ENCODE data around the gene RIMS4. TPM values are rescaled to one million over a fixed set of nuclear protein-coding genes. Genes with fewer than 3 reads are reported as not detected.

RIMS4 gene
- total and polyA plus RNA-seq, 2 of the 13 experiments (the other 11 are each of a cell fraction or from before 2014, with no cell fraction given): 0.01 to 0.07 TPM

DNA sequence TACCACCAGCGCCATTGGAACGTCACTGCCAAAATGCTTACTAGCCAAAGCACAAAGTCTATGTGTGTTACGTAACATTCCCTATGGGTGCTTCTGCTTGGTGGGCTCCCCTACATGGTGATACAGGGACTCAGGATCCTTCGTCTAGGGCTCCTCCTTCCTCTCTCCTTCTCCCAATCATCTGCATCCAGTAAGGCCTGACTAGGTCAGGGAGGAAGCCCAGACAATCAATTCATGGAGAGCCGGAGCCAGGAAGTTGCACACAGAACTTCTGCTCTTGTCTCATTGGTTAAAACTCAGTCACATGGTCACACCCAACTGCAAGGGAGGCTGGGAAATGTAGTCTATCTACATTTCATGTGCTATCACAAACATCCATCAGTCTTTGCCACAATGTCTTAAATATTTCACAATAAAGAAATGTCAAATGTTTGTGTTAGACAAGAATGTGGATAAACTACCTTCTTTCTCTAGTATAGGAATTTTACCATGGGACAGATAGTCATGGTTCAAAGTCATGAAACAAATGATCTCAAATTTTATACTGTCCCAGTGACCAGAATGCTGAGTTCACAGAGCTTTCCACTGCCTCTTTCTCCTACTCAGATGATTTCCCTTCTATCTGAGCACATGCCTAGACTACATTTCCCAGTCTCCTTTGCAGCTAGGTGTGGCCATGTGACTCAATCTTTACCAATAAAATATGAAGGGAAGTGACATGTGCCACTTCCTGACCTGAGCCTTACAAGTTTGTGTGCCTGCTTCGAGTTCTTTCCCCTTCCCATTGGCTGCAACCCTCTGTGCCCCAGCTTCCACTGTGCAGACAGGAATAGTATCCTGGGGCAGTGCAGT lies 74.0 kb downstream of the RIMS4 start (continued):
- TF ChIP-seq DPF2 (CRISPR knock-in tag; IDR thresholded peaks at IDR 0.05; ENCODE audit: borderline replicate concordance, low read depth): no peak
- TF ChIP-seq, protein P1, sequence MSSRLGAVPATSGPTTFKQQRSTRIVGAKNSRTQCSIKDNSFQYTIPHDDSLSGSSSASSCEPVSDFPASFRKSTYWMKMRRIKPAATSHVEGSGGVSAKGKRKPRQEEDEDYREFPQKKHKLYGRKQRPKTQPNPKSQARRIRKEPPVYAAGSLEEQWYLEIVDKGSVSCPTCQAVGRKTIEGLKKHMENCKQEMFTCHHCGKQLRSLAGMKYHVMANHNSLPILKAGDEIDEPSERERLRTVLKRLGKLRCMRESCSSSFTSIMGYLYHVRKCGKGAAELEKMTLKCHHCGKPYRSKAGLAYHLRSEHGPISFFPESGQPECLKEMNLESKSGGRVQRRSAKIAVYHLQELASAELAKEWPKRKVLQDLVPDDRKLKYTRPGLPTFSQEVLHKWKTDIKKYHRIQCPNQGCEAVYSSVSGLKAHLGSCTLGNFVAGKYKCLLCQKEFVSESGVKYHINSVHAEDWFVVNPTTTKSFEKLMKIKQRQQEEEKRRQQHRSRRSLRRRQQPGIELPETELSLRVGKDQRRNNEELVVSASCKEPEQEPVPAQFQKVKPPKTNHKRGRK (CRISPR knock-in tag; IDR thresholded peaks at IDR 0.05): no peak
- TF ChIP-seq, protein P2, sequence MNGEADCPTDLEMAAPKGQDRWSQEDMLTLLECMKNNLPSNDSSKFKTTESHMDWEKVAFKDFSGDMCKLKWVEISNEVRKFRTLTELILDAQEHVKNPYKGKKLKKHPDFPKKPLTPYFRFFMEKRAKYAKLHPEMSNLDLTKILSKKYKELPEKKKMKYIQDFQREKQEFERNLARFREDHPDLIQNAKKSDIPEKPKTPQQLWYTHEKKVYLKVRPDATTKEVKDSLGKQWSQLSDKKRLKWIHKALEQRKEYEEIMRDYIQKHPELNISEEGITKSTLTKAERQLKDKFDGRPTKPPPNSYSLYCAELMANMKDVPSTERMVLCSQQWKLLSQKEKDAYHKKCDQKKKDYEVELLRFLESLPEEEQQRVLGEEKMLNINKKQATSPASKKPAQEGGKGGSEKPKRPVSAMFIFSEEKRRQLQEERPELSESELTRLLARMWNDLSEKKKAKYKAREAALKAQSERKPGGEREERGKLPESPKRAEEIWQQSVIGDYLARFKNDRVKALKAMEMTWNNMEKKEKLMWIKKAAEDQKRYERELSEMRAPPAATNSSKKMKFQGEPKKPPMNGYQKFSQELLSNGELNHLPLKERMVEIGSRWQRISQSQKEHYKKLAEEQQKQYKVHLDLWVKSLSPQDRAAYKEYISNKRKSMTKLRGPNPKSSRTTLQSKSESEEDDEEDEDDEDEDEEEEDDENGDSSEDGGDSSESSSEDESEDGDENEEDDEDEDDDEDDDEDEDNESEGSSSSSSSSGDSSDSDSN (CRISPR knock-in tag; IDR thresholded peaks at IDR 0.05): no peak
- TF ChIP-seq, protein P3, sequence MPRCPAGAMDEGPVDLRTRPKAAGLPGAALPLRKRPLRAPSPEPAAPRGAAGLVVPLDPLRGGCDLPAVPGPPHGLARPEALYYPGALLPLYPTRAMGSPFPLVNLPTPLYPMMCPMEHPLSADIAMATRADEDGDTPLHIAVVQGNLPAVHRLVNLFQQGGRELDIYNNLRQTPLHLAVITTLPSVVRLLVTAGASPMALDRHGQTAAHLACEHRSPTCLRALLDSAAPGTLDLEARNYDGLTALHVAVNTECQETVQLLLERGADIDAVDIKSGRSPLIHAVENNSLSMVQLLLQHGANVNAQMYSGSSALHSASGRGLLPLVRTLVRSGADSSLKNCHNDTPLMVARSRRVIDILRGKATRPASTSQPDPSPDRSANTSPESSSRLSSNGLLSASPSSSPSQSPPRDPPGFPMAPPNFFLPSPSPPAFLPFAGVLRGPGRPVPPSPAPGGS (CRISPR knock-in tag; IDR thresholded peaks at IDR 0.05): no peak
- TF ChIP-seq, protein P4, sequence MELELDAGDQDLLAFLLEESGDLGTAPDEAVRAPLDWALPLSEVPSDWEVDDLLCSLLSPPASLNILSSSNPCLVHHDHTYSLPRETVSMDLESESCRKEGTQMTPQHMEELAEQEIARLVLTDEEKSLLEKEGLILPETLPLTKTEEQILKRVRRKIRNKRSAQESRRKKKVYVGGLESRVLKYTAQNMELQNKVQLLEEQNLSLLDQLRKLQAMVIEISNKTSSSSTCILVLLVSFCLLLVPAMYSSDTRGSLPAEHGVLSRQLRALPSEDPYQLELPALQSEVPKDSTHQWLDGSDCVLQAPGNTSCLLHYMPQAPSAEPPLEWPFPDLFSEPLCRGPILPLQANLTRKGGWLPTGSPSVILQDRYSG (CRISPR knock-in tag; IDR thresholded peaks at IDR 0.05): no peak
- no peak for TF ChIP-seq ZNF670 (CRISPR knock-in tag; IDR thresholded peaks at IDR 0.05; ENCODE audit: borderline replicate concordance)
- TF ChIP-seq TCF7 (IDR thresholded peaks at IDR 0.05; ENCODE audit: low read depth): no peak
- TF ChIP-seq ZSCAN25 (CRISPR knock-in tag; IDR thresholded peaks at IDR 0.05): no peak; the same call in 1 of the 2 replicates
- TF ChIP-seq RFX3 (CRISPR knock-in tag; IDR thresholded peaks at IDR 0.05): no peak
- peak; percentile 58; the same call in 1 of the 2 replicates for TF ChIP-seq RAD51 (IDR thresholded peaks at IDR 0.05; ENCODE audit: borderline replicate concordance)
- peak; percentile 51; the same call in 1 of the 2 replicates for TF ChIP-seq NCOR1 (IDR thresholded peaks at IDR 0.05; ENCODE audit: borderline replicate concordance, low read length)
- TF ChIP-seq SRF (IDR thresholded peaks at IDR 0.05; ENCODE audit: low read depth, low read length): no peak
- no peak for TF ChIP-seq ISX (CRISPR knock-in tag; conservative IDR thresholded peaks at IDR 0.05)
- TF ChIP-seq, protein P5, sequence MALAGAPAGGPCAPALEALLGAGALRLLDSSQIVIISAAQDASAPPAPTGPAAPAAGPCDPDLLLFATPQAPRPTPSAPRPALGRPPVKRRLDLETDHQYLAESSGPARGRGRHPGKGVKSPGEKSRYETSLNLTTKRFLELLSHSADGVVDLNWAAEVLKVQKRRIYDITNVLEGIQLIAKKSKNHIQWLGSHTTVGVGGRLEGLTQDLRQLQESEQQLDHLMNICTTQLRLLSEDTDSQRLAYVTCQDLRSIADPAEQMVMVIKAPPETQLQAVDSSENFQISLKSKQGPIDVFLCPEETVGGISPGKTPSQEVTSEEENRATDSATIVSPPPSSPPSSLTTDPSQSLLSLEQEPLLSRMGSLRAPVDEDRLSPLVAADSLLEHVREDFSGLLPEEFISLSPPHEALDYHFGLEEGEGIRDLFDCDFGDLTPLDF (CRISPR knock-in tag; IDR thresholded peaks at IDR 0.05): no peak
- no peak for TF ChIP-seq ZNF782 (CRISPR knock-in tag; IDR thresholded peaks at IDR 0.05; ENCODE audit: borderline replicate concordance)
- TF ChIP-seq ZNF335 (CRISPR knock-in tag; IDR thresholded peaks at IDR 0.05): no peak
- TF ChIP-seq CC2D1A (CRISPR knock-in tag; IDR thresholded peaks at IDR 0.05): no peak
- no peak for TF ChIP-seq ZNF317 (CRISPR knock-in tag; IDR thresholded peaks at IDR 0.05)
- no peak for TF ChIP-seq EEA1 (CRISPR knock-in tag; IDR thresholded peaks at IDR 0.05; ENCODE audit: borderline replicate concordance)
